Fibroblast of lung (primary cell): Measurements from ENCODE around the gene MINK1. TPM values are rescaled to one million over a fixed set of nuclear protein-coding genes. Genes with fewer than 3 reads are reported as not detected.

ENCODE experiments used
- DNase-seq, 2 donors: peaks; one replicate each; pipeline versions ENCODE4 v3.0.0 to v3.0.0-alpha.2; 2010; ENCODE audit warnings: low read depth in 2 of 2
- H2AFZ ChIP-seq: 2 replicates; pipeline ENCODE4 v1.5.1; 2012; ENCODE audit warnings: low read length, control low read depth, inconsistent platforms
- H3K27ac ChIP-seq: 2 replicates; pipeline ENCODE4 v1.5.1; 2011; ENCODE audit warnings: low read length, control low read depth; ENCODE audit not compliant: insufficient read depth
- H3K27me3 ChIP-seq: 2 replicates; pipeline ENCODE4 v1.5.1; 2011; ENCODE audit warnings: mild to moderate bottlenecking, low read length; ENCODE audit not compliant: control insufficient read depth, insufficient read depth
- H3K36me3 ChIP-seq: 2 replicates; pipeline ENCODE4 v1.5.1; 2011; ENCODE audit warnings: low read length; ENCODE audit not compliant: control insufficient read depth, insufficient read depth
- H3K4me1 ChIP-seq: 2 replicates; pipeline ENCODE4 v1.5.1; 2011; ENCODE audit warnings: low read length; ENCODE audit not compliant: control insufficient read depth, insufficient read depth; ENCODE audit errors: extremely low read depth
- H3K4me2 ChIP-seq: 2 replicates; pipeline ENCODE4 v1.5.1; 2011; ENCODE audit warnings: low read length, control low read depth; ENCODE audit not compliant: insufficient read depth; ENCODE audit errors: extremely low read depth
- H3K4me3 ChIP-seq, 4 experiments: fragments of 200-600 bp in 1 of 4; sonication (generic) in 1 of 4; replicated peaks in 1 of 4; 2 replicates each; pipeline ENCODE4 v1.5.1; 2011 to 2016; ENCODE audit warnings: low read length in 4 of 4, low read depth in 3 of 4, mild to moderate bottlenecking in 3 of 4, control low read depth in 2 of 4, inconsistent platforms in 1 of 4, mixed read lengths in 1 of 4; ENCODE audit not compliant: insufficient read depth in 1 of 4; ENCODE audit errors: control extremely low read depth in 1 of 4
- H3K79me2 ChIP-seq: 2 replicates; pipeline ENCODE4 v1.5.1; 2012; ENCODE audit warnings: mild to moderate bottlenecking, low read length, inconsistent platforms; ENCODE audit not compliant: control insufficient read depth, insufficient read depth
- H3K9ac ChIP-seq: 2 replicates; pipeline ENCODE4 v1.5.1; 2011; ENCODE audit warnings: mild to moderate bottlenecking, low read length, control low read depth; ENCODE audit not compliant: insufficient read depth
- H3K9me3 ChIP-seq: 2 replicates; pipeline ENCODE4 v1.5.1; 2012; ENCODE audit warnings: low read depth, low read length; ENCODE audit not compliant: control insufficient read depth, insufficient read depth
- H4K20me1 ChIP-seq: 2 replicates; pipeline ENCODE4 v1.5.1; 2011; ENCODE audit warnings: low read length; ENCODE audit not compliant: control insufficient read depth, insufficient read depth; ENCODE audit errors: extremely low read depth
- EZH2 ChIP-seq: IDR thresholded peaks from 2 replicates; pipeline ENCODE4 v1.5.1; 2012; ENCODE audit warnings: low read length, control low read depth, mild to moderate bottlenecking; ENCODE audit errors: missing control alignments
- polyA plus RNA-seq, 2 donors: library from polyadenylated mRNA; depleted of rRNA in 1 of 2; stranded (reverse) in 1 of 2; unstranded in 1 of 2; fragments of >200 nt; gene quantifications; 2 replicates each; pipeline ENCODE4 v1.2.1, GENCODE V29; 2011 to 2012; ENCODE audit warnings: missing spikeins in 1 of 2
- total RNA-seq: library from RNA; depleted of rRNA; stranded (reverse); fragments of >200 nt; gene quantifications from 2 replicates; pipeline ENCODE4 v1.2.1, GENCODE V29; 2014
- TF ChIP-seq, protein P1 (sequence below), 2 donors: IDR thresholded peaks in 1 of 2; conservative IDR thresholded peaks in 1 of 2; 1 replicate in 1 of 2; 2 replicates in 1 of 2; pipeline ENCODE4 v1.5.1; 2011 to 2012; ENCODE audit warnings: low read length in 2 of 2, control low read depth in 1 of 2, inconsistent platforms in 1 of 2, low read depth in 1 of 2, mild to moderate bottlenecking in 1 of 2

MINK1 gene
- total and polyA plus RNA-seq, 2 donors (not counting 1 experiment from before 2014, with no cell fraction given), result 27.2 to 28.6 TPM

DNA sequence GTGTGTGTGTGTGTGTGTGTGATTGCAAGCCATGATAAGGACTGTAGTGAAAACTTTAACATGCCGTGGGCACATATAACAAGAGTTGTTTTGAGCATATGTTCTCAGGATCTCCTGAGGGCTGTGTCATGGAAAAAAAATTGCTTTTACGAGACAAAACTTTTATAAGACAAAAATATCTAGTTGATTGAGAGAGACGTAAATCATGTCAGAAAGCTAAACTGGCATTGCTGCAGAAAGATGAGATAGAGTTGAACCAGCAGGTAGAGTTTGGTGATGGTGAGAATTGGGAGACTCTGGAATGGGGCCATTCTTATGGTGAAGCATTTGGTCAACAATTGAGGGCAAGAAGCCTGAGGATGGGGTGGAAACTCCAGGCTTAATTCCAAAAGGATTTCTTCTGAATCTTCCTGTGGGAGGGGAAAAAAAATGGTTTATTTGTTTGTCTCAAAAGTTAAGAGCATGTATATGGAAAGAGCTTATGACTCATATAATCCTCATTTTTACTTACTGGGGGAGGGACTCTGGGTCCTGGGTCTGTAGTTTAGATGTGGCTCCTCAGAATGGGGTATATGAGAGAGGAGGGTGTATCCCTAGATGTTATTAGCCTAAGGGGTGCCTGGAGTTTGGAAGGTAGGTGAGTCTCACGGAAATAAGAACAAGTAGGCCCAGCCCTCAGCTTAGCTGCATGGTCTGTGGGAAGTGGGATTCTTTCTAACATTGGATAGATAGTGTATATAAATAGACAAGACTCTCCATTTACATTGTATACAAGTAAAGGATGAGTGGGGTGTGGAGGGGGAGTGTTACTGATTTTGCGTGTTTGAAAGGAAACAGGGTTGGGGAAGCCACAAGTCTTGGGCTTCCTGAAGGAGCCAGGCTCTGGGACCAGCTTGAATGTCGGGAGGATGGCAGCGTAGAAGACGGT lies 7.1 kb downstream of the MINK1 start:
- H3K4me2 ChIP-seq, result no peak overlapping the region
- peak in 1 of 2 donors; percentile 43 for DNase-seq
- peaks cover 3% of the 10 kb centered on the region for H3K4me1 ChIP-seq
- no peak overlapping the region for H2AFZ ChIP-seq
- peaks cover 30% of the 10 kb centered on the region for H3K79me2 ChIP-seq
- no peak overlapping the region for H3K4me3 ChIP-seq
- TF ChIP-seq EZH2, result no peak
- no peaks in the 10 kb centered on the region for H3K27me3 ChIP-seq
- H4K20me1 ChIP-seq, result peaks cover 3% of the 10 kb centered on the region
- no peak overlapping the region for H3K9ac ChIP-seq
- H3K27ac ChIP-seq, result no peak overlapping the region
- no peaks in the 10 kb centered on the region for H3K36me3 ChIP-seq
- H3K9me3 ChIP-seq, result no peaks in the 10 kb centered on the region

DNA sequence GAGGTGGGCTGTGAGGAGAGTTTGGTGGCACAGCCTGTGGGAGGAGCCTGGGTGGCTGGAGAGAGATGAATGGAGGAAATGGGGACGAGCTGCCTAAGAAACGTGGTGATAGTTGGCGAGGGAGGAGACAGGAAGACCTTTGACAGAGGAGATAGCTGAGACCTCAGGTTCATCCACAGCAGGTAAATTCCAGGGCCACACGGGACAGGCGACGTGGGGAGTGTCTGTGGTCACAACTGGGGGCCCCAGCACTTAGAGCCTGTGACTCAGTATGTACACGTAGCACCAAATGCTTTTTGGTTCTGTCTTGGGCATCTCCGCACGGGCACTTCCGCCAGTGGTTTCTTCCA lies 7.7 kb downstream of the MINK1 start:
- no peaks in the 10 kb centered on the region for H3K9me3 ChIP-seq
- H3K9ac ChIP-seq, result no peak overlapping the region
- peaks cover 3% of the 10 kb centered on the region for H4K20me1 ChIP-seq
- H3K27me3 ChIP-seq, result no peaks in the 10 kb centered on the region
- no peak overlapping the region for H3K4me2 ChIP-seq
- H3K27ac ChIP-seq, result no peak overlapping the region
- no peak for DNase-seq
- peaks cover 3% of the 10 kb centered on the region for H3K4me1 ChIP-seq
- H3K79me2 ChIP-seq, result peaks cover 25% of the 10 kb centered on the region
- TF ChIP-seq EZH2, result no peak
- TF ChIP-seq, protein P1, sequence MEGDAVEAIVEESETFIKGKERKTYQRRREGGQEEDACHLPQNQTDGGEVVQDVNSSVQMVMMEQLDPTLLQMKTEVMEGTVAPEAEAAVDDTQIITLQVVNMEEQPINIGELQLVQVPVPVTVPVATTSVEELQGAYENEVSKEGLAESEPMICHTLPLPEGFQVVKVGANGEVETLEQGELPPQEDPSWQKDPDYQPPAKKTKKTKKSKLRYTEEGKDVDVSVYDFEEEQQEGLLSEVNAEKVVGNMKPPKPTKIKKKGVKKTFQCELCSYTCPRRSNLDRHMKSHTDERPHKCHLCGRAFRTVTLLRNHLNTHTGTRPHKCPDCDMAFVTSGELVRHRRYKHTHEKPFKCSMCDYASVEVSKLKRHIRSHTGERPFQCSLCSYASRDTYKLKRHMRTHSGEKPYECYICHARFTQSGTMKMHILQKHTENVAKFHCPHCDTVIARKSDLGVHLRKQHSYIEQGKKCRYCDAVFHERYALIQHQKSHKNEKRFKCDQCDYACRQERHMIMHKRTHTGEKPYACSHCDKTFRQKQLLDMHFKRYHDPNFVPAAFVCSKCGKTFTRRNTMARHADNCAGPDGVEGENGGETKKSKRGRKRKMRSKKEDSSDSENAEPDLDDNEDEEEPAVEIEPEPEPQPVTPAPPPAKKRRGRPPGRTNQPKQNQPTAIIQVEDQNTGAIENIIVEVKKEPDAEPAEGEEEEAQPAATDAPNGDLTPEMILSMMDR (conservative IDR thresholded peaks at IDR 0.05 in 1 of 2, IDR thresholded peaks at IDR 0.05 in 1 of 2; ENCODE audit: low read depth in 1 of 2, low read length in 2 of 2), result no peak
- H2AFZ ChIP-seq, result no peak overlapping the region
- no peaks in the 10 kb centered on the region for H3K36me3 ChIP-seq
- no peak overlapping the region for H3K4me3 ChIP-seq

GRCh38 chr17:4842376-4842775 lies 9.2 kb downstream of the MINK1 start:
- no peak overlapping the region for H3K4me2 ChIP-seq
- no peak overlapping the region for H3K4me3 ChIP-seq
- no peaks in the 10 kb centered on the region for H3K27me3 ChIP-seq
- TF ChIP-seq EZH2, result no peak
- TF ChIP-seq, protein P1 (conservative IDR thresholded peaks at IDR 0.05 in 1 of 2, IDR thresholded peaks at IDR 0.05 in 1 of 2; ENCODE audit: low read depth in 1 of 2, low read length in 2 of 2), result no peak
- peaks cover 21% of the 10 kb centered on the region for H3K79me2 ChIP-seq
- no peaks in the 10 kb centered on the region for H3K36me3 ChIP-seq
- no peak overlapping the region for H3K27ac ChIP-seq
- H4K20me1 ChIP-seq, result peaks cover 3% of the 10 kb centered on the region
- H3K9me3 ChIP-seq, result no peaks in the 10 kb centered on the region
- H2AFZ ChIP-seq, result no peak overlapping the region
- no peak for DNase-seq
- no peak overlapping the region for H3K9ac ChIP-seq
- peaks cover 3% of the 10 kb centered on the region for H3K4me1 ChIP-seq
